ENCODE measurements around the gene IGFBP3.

DNA sequence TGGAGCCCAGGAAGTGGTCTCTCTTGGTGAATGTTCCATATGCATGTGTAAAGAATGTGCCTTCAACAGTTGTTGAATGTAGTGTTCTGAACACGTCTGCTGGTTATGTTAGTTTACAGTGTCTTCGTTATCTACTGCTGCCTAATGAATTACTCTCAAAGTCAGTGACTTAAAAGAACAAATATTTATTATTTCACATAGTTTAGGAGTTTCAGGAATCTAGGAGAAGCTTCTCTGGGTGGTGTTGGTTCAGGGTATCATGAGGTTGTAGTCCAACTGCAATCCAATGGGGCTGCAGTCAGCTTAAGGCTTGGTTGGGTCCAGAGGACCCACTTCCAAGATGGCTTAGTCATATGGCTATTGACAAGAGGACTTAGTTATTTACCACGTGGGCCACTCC is 36.6 kb upstream of the IGFBP3 start:
- TF ChIP-seq, protein P1, sequence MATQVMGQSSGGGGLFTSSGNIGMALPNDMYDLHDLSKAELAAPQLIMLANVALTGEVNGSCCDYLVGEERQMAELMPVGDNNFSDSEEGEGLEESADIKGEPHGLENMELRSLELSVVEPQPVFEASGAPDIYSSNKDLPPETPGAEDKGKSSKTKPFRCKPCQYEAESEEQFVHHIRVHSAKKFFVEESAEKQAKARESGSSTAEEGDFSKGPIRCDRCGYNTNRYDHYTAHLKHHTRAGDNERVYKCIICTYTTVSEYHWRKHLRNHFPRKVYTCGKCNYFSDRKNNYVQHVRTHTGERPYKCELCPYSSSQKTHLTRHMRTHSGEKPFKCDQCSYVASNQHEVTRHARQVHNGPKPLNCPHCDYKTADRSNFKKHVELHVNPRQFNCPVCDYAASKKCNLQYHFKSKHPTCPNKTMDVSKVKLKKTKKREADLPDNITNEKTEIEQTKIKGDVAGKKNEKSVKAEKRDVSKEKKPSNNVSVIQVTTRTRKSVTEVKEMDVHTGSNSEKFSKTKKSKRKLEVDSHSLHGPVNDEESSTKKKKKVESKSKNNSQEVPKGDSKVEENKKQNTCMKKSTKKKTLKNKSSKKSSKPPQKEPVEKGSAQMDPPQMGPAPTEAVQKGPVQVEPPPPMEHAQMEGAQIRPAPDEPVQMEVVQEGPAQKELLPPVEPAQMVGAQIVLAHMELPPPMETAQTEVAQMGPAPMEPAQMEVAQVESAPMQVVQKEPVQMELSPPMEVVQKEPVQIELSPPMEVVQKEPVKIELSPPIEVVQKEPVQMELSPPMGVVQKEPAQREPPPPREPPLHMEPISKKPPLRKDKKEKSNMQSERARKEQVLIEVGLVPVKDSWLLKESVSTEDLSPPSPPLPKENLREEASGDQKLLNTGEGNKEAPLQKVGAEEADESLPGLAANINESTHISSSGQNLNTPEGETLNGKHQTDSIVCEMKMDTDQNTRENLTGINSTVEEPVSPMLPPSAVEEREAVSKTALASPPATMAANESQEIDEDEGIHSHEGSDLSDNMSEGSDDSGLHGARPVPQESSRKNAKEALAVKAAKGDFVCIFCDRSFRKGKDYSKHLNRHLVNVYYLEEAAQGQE (IDR thresholded peaks at IDR 0.05; ENCODE audit: borderline replicate concordance), result no peak
- TF ChIP-seq, protein P2, sequence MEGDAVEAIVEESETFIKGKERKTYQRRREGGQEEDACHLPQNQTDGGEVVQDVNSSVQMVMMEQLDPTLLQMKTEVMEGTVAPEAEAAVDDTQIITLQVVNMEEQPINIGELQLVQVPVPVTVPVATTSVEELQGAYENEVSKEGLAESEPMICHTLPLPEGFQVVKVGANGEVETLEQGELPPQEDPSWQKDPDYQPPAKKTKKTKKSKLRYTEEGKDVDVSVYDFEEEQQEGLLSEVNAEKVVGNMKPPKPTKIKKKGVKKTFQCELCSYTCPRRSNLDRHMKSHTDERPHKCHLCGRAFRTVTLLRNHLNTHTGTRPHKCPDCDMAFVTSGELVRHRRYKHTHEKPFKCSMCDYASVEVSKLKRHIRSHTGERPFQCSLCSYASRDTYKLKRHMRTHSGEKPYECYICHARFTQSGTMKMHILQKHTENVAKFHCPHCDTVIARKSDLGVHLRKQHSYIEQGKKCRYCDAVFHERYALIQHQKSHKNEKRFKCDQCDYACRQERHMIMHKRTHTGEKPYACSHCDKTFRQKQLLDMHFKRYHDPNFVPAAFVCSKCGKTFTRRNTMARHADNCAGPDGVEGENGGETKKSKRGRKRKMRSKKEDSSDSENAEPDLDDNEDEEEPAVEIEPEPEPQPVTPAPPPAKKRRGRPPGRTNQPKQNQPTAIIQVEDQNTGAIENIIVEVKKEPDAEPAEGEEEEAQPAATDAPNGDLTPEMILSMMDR (IDR thresholded peaks at IDR 0.05; ENCODE audit: poor library complexity, severe bottlenecking), result no peak
- TF ChIP-seq RAD21 (conservative IDR thresholded peaks at IDR 0.05) (no peak), EZH2 (IDR thresholded peaks at IDR 0.05; ENCODE audit: borderline replicate concordance, insufficient read depth, low read length, poor library complexity, severe bottlenecking) (no peak)
